Left colon (tissue), 2 donors: ENCODE results near the gene LCE2A. TPM values are rescaled to one million over a fixed set of nuclear protein-coding genes. Genes with fewer than 3 reads are reported as not detected.
"Not testable (repeated sequence)": the region's sequence is repeated elsewhere in the genome, so short reads cannot be mapped to it uniquely, and the experiment has no call there.

Experiments
- ATAC-seq: fragments of 200-7000 bp; cut with Tn5 transposase; one replicate; pipeline ENCODE4 v1.9.1; 2020; ENCODE audit warnings: mild to moderate bottlenecking, moderate library complexity
- DNase-seq, 2 donors: peaks; one replicate each; pipeline ENCODE4 v3.0.0-alpha.2; 2020
- intact Hi-C, 2 donors: fragments of 100-400 bp; cut with DNase I in 1 of 2; cut with micrococcal nuclease in 1 of 2; formaldehyde crosslinking; loops; one replicate each; pipeline versions ENCODE4 v1.11.2 to v1.14.0; 2022; cut with DNase I, micrococcal nuclease
- long read RNA-seq: library from polyadenylated mRNA; unstranded; transcript quantifications from one replicate; pipeline ENCODE4 v2.0.0, GENCODE V29; 2021
- total RNA-seq, 2 donors: library from RNA; stranded (reverse); fragmentation: NEBNext Ultra II Directional; extraction: Animal tissue kit (Norgen Biotek cat#: 25700); gene quantifications; one replicate each; pipeline ENCODE4 v1.2.1, GENCODE V29; 2021
- donor health status: DM: no; HTN: no; CAD: no.
- donor health status: DM: yes; HTN: yes; CAD: no.

Gene LCE2A, protein sequence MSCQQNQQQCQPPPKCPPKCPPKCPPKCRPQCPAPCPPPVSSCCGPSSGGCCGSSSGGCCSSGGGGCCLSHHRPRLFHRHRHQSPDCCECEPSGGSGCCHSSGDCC
- total RNA-seq, result not detected
- long read RNA-seq, result 0 reads

DNA sequence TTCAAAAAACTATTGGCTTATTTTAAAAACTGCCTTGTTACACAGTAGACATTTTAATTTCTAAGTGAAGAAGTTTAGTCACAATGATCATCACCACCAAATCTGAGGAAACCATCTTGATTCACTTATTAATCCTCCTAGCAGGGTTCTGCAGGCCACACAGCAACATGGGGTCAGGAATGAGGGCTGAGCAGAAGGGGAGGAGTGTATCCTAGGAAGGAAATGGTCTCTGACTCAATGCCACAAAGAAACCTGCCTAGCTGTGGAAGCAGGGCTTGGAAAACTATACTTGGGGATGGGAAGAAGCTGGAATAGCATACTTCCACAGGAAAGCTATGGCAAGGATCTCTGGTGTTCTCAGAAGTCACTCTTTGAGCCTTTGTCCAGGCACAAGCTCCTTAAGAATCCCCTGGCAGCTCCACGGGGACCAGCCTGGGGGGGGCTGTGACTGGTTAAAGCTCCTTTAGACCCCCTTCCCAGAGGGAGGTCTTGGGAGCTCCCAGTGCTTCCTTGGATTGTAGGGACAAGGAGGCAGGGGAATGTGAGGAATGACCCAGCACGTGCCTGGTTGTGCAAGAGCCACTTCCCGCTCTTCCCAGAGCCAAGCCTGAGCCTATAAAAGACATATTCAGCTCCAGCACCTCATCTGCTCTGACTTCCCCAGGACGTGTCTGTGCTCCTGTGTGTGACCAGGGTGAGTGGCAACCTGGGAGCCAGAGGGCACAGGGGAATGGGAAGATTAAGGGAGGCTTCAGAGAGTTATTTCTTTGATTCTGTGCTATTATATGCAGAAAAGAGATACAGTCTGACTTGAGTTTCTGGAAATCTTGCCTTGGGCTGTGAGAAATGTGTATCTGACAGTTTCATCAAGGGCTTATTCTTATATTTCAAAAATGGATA lies at the start of gene LCE2A:
Gene LCE2A, plus strand, starts transcription at position 645 of the 900 bp plus-strand sequence. CDS start 557 bp downstream, outside the sequence.
- intact Hi-C loops, result no loop called here
- ATAC-seq (no peak), DNase-seq (no peak)

DNA sequence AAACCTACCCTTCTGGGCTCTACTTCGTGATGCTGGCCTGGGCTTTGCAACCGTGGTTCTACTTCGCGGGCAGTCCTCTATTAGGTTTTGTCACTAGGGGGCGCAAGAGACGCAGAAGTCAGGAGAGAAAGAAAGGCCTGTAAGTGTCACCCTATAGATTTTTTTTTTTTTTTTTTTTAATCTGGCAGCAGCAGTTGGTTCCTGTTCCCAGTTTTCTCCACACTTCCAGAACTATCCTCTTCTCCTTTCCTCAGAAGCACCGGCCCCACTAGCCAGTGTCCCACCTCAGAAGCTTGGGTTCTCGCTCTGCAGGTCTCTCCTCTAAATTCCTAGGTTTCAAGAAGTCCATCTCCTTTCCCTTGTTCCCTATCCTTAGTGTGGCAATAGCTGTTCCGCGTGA lies 44.0 kb upstream of the LCE2A start:
- ATAC-seq (peak; percentile 48), DNase-seq (peak in 1 of 2 donors; percentile 46)
- intact Hi-C loops, result no loop called here

DNA sequence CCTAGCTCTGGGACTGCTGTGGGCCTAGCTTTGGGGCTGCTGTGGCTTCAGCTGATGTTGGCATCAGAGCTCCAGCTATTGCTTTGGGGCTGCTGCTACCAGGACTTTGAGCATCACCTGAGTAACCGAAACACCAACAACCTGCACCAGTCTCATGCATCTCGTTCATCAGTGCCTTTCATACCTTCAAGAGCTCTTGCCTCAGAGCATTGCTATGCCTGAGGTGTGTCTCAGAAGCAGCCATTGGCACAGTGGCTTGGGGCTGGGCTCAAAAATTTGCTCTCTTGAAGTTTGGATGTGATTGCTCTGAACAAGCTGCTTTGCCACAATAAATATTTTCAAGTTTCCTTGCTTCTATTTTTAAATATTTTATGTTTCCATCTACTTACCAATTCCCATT lies 41.7 kb upstream of the LCE2A start:
- no peak for ATAC-seq
- DNase-seq, result no peak
- intact Hi-C loops, result no loop called here

DNA sequence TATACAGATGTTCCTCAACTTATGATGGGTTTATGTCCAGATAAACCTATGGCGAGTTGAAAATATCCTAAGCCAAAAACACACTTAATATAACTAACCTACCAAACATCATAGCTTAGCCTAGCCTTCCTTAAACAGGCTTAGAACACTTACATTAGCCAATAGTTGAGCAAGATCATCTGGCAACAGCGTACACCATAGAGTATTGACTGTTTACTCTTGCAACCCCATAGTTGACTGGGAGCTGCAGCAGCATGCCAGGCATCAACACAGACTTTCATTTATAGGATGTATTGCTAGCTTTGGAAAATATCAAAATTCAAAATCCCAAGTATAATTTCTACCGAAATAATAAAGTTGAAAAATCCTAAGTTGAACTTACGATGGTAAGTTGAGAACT lies 40.5 kb upstream of the LCE2A start:
- DNase-seq (no peak), ATAC-seq (no peak)
- intact Hi-C loops, result no loop called here

DNA sequence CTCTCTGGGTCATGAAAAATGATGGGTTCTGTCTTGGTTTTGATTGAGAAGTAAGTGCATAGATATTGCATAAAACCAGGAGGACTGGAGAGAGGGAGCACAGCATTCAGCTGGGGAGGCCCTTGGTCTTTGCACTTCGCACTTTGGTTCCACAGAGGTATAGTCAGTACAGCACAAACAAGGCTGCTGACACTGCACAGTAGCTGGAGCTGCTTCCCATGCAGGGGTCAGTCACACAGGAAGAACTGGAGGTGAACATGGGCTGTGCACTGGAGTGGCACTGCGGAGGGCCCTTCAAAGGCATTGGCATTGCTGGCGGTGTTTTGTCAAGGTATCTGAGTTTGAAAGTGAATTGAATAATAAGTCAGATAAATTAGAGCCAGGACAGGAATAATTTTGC lies 39.5 kb upstream of the LCE2A start:
- ATAC-seq (no peak), DNase-seq (no peak)
- intact Hi-C loops, result no loop called here

DNA sequence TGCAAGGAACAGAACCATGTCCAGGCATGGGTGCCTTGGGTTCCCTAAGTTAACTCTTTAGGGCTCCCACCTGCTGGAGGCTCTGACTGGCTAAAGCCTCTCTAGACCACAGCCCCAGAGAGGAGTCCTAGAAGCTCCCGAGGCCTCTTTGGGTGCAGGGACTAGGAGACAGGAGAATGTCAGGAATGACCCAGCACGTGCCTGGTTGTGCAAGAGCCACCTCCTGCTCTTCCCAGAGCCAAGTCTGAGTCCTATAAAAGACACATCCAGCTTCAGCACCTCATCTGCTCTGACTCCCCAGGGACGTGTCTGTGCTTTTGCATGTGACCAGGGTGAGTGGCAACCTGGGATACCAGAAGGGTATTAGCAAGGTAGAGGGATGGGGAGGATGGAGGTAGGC lies 35.0 kb upstream of the LCE2A start, which contains the start of gene LCE2D:
Gene LCE2D, plus strand, starts transcription at position 283 of the 400 bp plus-strand sequence. CDS start 726 bp downstream, outside the sequence.
- DNase-seq, result no peak
- intact Hi-C loops, result no loop called here

DNA sequence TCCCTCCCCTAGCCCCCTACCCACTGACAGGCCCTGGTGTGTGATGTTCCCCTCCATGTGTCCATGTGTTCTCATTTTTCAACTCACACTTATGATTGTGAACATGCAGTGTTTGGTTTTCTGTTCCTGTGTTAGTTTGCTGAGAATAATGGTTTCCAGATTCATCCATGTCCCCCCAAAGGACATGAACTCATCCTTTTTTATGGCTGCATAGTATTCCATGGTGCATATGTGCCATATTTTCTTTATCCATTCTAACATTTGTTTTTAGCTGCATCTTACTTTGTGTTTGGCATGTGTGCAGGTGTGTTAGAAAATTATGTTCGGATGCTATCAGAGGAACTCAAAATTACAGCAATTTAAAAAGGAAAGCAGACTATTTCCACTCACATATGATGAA lies 32.0 kb upstream of the LCE2A start:
- DNase-seq, intact Hi-C loops, ATAC-seq: not testable (repeated sequence)

More for the DNA sequence above, 35.0 kb upstream of the LCE2A start, which contains the start of gene LCE2D:
- ATAC-seq, result no peak

DNA sequence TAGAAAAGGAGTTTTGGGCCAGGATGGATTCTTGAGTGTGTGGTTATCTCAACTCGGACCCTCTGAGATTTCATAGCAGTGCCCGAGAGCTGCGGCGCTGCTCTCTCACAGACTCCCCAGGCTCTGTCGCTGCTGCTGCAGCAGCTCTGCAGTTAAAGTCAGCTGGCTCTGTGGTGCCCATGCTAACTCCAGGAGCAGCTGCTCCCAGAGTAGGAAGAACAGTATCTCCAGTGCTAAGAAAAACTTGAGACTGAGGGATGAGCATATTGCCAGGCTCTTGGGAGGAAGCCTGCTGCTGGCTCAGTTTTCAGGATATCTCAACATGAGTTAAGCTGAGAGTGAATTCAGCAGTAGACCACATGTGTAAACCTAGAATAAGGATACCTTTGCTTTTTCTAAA lies 30.5 kb upstream of the LCE2A start:
- DNase-seq (no peak), ATAC-seq (no peak)
- intact Hi-C loops, result no loop called here

DNA sequence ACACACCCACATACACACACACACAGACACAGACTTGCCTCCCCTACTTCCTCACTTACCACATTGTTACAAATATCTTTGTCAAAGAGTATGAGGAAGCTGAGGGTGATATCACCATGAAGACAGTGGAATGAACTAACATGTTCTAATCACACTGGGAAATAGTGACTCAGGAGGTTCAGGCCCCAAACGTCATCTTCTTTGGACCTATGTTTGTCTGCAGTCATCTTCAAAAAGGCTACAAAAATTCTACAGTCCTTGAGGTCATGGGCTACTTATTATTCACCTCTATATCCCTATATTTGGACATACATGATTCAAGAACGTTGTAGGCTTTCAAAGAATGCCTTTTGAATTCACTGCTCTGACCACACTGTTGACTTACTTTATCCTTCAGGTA lies 25.1 kb upstream of the LCE2A start:
- intact Hi-C loops, result no loop called here
- DNase-seq (no peak), ATAC-seq (no peak)

DNA sequence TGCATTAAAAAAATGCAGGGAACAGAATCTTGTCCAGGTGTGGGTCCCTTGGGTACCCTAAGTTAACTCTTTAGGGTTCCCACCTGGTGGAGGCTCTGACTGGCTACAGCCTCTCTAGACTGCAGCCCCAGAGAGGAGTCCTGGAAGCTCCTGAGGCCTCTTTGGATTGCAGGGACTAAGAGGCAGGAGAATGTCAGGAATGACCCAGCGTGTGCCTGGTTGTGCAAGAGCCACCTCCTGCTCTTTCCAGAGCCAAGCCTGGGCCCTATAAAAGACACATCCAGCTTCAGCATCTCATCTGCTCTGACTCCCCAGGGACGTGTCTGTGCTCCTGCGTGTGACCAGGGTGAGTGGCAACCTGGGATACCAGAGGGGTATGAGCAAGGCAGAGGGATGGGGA lies 23.2 kb upstream of the LCE2A start, which contains the start of gene LCE2C:
Gene LCE2C, plus strand, starts transcription at position 297 of the 400 bp plus-strand sequence. CDS start 737 bp downstream, outside the sequence.
- intact Hi-C loops, DNase-seq, ATAC-seq: not testable (repeated sequence)

DNA sequence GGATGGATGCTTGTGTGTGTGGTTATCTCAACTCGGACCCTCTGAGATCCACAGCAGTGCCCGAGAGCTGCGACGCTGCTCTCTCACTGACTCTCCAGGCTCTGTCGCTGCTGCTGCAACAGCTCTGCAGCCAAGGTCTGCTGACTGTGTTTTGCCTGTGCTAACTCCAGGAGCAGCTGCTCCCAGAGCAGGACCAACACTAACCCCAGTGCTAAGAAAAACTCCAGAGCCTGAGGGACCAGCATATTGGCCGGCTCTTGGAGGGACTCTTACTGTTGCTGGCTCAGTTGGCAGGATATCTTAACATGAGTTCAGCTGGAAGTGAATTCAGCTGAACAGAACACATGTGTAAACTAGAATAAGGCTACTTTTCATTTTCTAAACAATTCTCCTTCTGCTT lies 18.7 kb upstream of the LCE2A start:
- DNase-seq (no peak), ATAC-seq (no peak)
- intact Hi-C loops, result no loop called here

DNA sequence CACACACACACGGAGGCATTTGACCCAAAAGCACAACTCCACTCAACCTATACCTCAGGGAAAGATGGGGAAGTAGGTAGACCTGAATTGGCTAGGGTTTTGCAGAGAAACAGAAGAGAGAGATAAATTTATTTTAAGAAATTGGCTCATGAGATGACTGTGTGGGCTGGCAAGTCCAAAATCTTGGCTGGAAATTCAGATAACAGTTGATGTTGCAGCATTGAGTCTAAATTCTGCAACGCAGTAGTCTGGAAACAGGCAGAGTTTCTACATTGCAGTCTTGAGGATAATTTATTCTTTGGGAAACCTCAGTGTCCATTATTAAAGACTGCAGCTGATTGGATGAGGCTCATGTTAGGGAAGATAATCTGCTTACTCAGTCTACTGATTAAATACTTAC lies 16.5 kb upstream of the LCE2A start:
- ATAC-seq (no peak), DNase-seq (no peak)
- intact Hi-C loops, result no loop called here

DNA sequence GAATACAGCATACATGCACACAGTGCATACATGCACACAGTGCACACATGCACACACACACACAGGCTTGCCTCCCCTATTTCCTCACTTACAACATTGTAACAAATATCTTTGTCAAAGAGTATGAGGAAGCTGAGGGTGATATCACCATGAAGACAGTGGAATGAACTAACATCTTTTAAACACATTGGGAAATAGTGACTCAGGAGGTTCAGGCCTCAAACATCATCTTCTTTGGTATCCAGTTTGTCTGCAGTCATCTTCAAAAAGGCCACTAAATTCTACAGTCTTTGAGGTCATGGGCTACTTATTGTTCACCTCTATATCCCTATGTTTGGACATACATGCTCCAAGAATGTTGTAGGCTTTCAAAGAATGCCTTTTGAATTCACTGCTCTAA lies 14.3 kb upstream of the LCE2A start:
- no peak for DNase-seq
- intact Hi-C loops, result no loop called here
- ATAC-seq, result no peak

DNA sequence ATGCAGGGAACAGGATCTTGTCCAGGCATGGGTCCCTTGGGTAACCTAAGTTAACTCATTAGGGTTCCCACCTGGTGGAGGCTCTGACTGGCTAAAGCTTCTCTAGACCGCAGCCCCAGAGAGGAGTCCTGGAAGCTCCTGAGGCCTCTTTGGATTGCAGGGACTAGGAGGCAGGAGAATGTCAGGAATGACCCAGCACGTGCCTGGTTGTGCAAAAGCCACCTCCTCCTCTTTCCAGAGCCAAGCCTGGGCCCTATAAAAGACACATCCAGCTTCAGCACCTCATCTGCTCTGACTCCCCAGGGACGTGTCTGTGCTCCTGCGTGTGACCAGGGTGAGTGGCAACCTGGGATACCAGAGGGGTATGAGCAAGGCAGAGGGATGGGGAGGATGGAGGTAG lies 12.3 kb upstream of the LCE2A start, which contains the start of gene LCE2B:
Gene LCE2B, plus strand, starts transcription at position 301 of the 400 bp plus-strand sequence. CDS start 721 bp downstream, outside the sequence.
- ATAC-seq, intact Hi-C loops, DNase-seq: not testable (repeated sequence)

DNA sequence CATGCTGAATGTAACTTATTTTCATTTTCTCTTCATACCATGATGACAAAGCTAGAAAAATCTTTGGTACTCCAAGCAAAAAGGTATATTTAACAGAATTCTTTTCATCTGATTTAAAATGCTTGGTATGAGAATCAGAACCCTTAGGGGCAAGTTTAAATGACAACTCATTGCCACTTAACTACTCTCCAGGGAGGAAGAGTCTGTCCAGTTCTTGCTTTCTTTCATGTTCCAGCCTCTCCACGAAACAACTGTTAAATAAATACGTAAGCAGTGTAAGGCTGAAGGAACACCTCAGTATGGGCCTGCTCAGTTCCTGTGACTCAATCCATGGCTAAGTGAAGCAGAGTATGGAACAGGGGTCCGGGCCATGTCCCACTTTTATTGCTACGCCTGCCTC lies 1.6 kb downstream of the LCE2A start:
- intact Hi-C loops, result no loop called here
- ATAC-seq, result no peak

DNA sequence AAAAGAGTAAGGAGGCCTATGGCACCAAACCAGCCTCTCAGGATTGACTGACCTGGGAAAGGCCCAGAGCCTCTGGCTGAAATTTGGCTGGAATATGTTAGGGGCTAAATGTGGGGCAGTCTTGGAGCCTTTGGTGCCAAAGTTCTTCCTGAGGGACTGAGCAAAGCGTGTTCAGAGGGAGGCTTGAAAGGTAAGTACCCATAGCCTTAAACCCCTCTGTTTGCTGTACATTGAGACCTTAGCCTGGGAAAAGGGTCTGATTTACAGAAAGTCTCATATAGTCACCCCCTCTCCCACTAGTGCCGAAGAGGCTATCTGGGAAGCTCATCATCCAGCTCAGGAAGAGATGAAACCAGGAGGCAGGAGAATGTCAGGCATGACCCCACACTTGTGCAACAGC lies 9.7 kb downstream of the LCE2A start, which contains the start of gene LCE4A:
Gene LCE4A, plus strand, starts transcription at position 301 of the 400 bp plus-strand sequence. CDS start 916 bp downstream, outside the sequence.
- DNase-seq (no peak), ATAC-seq (no peak)
- intact Hi-C loops, result no loop called here

More for the DNA sequence above, 1.6 kb downstream of the LCE2A start:
- DNase-seq, result no peak

DNA sequence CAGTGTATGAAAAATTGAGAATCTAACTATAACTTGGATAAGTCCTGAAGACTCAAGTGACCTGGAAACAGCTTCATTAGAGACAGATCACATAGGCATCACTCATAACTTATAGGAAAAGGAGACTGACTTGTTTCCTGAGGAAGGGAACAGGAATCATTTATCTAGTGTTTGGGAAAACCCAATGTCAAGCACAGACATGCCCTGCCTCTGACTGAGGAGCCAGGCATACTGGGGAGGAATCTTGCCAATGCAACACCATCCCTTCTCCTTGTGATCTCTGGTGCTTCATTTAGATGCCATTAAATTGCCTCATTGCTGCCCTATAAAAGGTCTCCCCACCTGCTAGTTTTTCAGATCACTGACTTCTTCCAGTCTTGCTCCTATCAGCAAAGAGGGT lies 20.1 kb downstream of the LCE2A start:
- ATAC-seq (no peak), DNase-seq (no peak)
- intact Hi-C loops, result no loop called here

DNA sequence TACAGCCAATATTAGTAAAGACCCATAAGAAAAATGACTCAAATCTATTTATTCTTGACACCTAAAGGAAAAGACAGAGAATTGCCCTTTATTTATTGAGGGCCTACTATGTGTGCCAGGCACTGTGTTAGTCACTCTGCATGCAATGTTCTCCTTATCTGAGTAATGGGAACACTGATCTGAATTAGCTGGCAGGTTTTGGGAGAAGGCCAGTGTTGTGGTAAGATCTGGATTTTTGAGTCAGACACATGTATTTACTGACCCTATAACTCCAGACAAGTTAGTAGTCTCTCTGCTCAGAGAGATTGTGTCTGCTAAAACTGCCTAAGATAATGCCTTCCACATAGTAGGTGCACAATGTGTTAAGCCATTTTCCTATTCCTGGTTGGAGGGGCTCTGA lies 27.1 kb downstream of the LCE2A start:
- ATAC-seq, result no peak
- intact Hi-C loops, result no loop called here
- DNase-seq, result no peak

DNA sequence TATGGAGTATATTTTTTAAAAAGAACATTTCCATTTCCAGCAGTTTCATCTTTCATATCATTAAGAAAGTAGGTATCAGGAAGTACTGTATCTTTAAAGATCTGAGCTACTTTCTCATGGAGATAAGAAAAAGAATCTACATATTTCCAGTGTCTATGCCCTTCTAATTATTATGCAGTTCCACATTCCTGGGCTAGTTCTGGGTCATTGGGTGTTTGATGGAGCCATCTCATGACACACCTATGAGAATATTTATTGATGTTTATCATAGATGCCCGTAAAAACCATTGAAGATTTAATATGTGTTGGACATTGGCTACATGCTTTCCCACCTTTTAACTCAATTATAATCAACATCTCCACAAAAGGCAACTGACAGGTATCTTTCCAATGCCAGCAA lies 30.8 kb downstream of the LCE2A start:
- DNase-seq (no peak), ATAC-seq (no peak)
- intact Hi-C loops, result no loop called here

DNA sequence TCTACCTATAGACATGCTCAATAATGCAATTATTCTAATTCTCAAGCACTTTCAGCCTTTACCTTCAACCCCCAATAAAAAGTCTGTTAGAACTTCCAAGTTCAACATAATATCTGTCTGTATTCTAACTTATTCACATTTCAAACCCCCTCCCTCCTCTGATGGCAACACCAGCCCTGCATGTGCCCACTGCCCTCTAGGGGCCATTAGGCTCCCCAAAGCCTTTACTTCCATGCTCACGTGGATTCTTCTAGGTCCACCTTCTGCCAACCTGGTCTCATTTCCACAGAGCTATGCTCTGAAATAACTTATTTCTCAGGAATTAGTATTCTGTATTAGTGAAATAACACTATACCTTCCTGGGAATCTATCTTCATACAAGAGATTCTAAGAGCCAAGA lies 37.5 kb downstream of the LCE2A start:
- ATAC-seq (no peak), DNase-seq (no peak)
- intact Hi-C loops, result no loop called here
